ENCODE data around the gene CPA5.

Gene CPA5

DNA sequence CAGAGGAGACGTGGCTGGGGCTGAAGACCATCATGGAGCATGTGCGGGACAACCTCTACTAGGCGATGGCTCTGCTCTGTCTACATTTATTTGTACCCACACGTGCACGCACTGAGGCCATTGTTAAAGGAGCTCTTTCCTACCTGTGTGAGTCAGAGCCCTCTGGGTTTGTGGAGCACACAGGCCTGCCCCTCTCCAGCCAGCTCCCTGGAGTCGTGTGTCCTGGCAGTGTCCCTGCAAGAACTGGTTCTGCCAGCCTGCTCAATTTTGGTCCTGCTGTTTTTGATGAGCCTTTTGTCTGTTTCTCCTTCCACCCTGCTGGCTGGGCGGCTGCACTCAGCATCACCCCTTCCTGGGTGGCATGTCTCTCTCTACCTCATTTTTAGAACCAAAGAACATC lies 22.0 kb upstream of the CPA5 start:
- no peak overlapping the region for H3K4me3 ChIP-seq (ENCODE audit: low read length)
- H3K4me1 ChIP-seq (ENCODE audit: low read length), result no peaks in the 10 kb centered on the region
- TF ChIP-seq, protein P1, sequence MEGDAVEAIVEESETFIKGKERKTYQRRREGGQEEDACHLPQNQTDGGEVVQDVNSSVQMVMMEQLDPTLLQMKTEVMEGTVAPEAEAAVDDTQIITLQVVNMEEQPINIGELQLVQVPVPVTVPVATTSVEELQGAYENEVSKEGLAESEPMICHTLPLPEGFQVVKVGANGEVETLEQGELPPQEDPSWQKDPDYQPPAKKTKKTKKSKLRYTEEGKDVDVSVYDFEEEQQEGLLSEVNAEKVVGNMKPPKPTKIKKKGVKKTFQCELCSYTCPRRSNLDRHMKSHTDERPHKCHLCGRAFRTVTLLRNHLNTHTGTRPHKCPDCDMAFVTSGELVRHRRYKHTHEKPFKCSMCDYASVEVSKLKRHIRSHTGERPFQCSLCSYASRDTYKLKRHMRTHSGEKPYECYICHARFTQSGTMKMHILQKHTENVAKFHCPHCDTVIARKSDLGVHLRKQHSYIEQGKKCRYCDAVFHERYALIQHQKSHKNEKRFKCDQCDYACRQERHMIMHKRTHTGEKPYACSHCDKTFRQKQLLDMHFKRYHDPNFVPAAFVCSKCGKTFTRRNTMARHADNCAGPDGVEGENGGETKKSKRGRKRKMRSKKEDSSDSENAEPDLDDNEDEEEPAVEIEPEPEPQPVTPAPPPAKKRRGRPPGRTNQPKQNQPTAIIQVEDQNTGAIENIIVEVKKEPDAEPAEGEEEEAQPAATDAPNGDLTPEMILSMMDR (IDR thresholded peaks at IDR 0.05; ENCODE audit: low read depth, low read length), result no peak
- TF ChIP-seq EZH2phosphoT487 (IDR thresholded peaks at IDR 0.05; ENCODE audit: low read depth), result no peak
- no peak overlapping the region for H2AFZ ChIP-seq (ENCODE audit: low read depth, low read length)
- no peaks in the 10 kb centered on the region for H3K79me2 ChIP-seq (ENCODE audit: low read length)
- no peaks in the 10 kb centered on the region for H3K27me3 ChIP-seq (ENCODE audit: low read depth, low read length)
- H3K9ac ChIP-seq (ENCODE audit: low read length), result no peak overlapping the region
- no peaks in the 10 kb centered on the region for H3K36me3 ChIP-seq (replicated peaks; ENCODE audit: low read depth, low read length)
- no peaks in the 10 kb centered on the region for H4K20me1 ChIP-seq (ENCODE audit: insufficient read depth, low read length)
- H3K9me3 ChIP-seq (ENCODE audit: insufficient read depth, low read length), result no peaks in the 10 kb centered on the region
- no peak overlapping the region for H3K27ac ChIP-seq (ENCODE audit: low read length)
- no peak overlapping the region for H3K4me2 ChIP-seq (ENCODE audit: low read length)

DNA sequence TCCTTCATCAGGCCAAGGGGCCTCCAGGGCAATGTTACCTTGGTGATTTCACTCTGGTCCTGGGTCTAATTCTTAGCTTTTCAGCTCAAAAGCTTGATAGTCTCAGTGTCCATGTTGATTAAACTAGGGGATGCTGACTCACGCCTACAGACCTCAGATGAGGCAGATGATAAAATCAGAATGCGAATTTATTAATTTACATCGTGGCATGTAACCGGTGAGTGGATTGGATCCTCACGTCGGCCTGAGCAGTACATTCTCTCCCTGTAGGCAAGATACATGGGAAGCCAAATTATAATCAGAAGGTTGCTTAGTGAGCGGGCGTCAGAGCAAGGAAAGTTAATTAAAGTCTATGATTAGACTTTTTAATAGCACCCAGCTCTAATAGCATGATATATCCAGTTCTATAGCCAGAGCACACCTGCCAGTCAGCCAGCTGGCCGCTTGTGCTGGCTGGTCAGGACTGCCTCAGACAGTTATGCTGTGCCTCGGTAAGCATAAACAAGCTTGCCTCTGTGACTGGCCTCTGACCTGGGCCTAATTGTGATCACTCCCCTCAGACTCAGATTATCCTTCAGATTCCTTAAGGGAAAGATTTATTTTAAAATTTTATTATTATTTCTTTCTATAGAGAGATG lies 20.2 kb upstream of the CPA5 start:
- no peak overlapping the region for H2AFZ ChIP-seq (ENCODE audit: low read depth, low read length)
- H3K27ac ChIP-seq (ENCODE audit: low read length), result no peak overlapping the region

DNA sequence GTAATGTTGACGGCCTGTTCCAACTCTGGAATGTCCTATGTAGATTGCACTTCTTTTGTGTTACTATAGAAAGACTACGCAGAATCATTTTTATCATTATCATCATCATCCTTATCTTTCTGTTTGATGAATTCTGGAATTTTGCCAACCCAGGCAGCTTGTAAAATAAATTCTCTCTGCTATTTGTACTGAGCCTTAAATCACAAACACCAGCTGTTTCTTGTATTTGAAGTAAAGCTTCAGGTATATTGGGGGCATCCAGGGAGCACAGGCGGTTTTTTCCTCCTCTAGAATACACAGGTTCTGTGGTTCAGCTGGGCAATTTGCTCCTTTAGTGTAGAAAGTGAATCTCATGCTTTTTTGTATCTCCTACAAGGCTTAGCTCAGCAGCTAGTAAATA lies 14.9 kb upstream of the CPA5 start:
- Histone ChIP-seq H3K4me2 (ENCODE audit: low read length) (no peak overlapping the region), H3K27ac (ENCODE audit: low read length) (no peak overlapping the region), H3K79me2 (ENCODE audit: low read length) (no peaks in the 10 kb centered on the region), H4K20me1 (ENCODE audit: insufficient read depth, low read length) (no peaks in the 10 kb centered on the region), H3K4me1 (ENCODE audit: low read length) (no peaks in the 10 kb centered on the region), H3K4me3 (ENCODE audit: low read length) (no peak overlapping the region), H3K36me3 (replicated peaks; ENCODE audit: low read depth, low read length) (no peaks in the 10 kb centered on the region), H3K9me3 (ENCODE audit: insufficient read depth, low read length) (no peaks in the 10 kb centered on the region), H3K9ac (ENCODE audit: low read length) (no peak overlapping the region), H2AFZ (ENCODE audit: low read depth, low read length) (no peak overlapping the region), H3K27me3 (ENCODE audit: low read depth, low read length) (no peaks in the 10 kb centered on the region)
- TF ChIP-seq EZH2phosphoT487 (IDR thresholded peaks at IDR 0.05; ENCODE audit: low read depth), result no peak
- TF ChIP-seq, protein P1 (IDR thresholded peaks at IDR 0.05; ENCODE audit: low read depth, low read length), result no peak

More for the DNA sequence above, 20.2 kb upstream of the CPA5 start:
- no peak for TF ChIP-seq EZH2phosphoT487 (IDR thresholded peaks at IDR 0.05; ENCODE audit: low read depth)
- TF ChIP-seq, protein P1 (IDR thresholded peaks at IDR 0.05; ENCODE audit: low read depth, low read length), result no peak
- H3K4me3 ChIP-seq (ENCODE audit: low read length), result no peak overlapping the region
- H4K20me1 ChIP-seq (ENCODE audit: insufficient read depth, low read length), result no peaks in the 10 kb centered on the region
- H3K36me3 ChIP-seq (replicated peaks; ENCODE audit: low read depth, low read length), result no peaks in the 10 kb centered on the region
- no peaks in the 10 kb centered on the region for H3K9me3 ChIP-seq (ENCODE audit: insufficient read depth, low read length)
- H3K79me2 ChIP-seq (ENCODE audit: low read length), result no peaks in the 10 kb centered on the region
- H3K27me3 ChIP-seq (ENCODE audit: low read depth, low read length), result no peaks in the 10 kb centered on the region
- H3K4me2 ChIP-seq (ENCODE audit: low read length), result no peak overlapping the region
- no peak overlapping the region for H3K9ac ChIP-seq (ENCODE audit: low read length)
- H3K4me1 ChIP-seq (ENCODE audit: low read length), result no peaks in the 10 kb centered on the region

DNA sequence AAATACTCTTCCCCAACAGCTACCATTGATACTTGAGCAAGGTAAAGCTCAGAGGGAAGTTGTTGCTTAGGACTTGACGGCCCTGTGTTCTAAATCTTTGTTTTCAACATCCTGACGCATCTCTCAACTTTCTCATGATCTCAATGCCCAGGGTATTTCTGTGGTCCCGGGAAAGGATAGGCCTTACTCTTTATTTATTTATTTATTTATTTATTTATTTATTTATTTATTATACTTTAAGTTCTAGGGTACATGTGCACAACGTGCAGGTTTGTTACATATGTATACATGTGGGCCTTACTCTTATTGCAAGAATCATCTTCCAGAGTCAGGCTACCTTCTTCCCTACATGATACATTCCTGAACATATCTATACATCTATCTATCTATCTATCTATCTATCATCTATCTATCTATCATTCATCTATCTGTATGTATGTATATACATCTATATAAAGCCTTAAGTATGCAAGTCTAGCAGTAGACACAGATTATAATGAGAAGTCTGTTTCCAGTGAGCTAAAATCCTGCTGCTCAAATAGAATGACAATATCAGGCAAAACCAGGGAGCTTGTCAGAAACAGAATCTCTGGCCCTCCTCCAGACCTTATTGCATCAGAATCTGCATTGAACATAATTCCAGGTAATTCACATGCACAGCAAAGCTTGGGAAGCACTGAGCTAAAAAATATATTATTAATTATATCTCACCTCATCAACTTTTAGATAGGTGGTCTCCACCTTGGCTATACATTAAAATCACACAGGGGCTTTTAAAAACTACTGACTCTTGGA lies 12.2 kb upstream of the CPA5 start:
- Histone ChIP-seq H3K27me3 (ENCODE audit: low read depth, low read length) (no peaks in the 10 kb centered on the region), H3K4me2 (ENCODE audit: low read length) (no peak overlapping the region), H3K36me3 (replicated peaks; ENCODE audit: low read depth, low read length) (no peaks in the 10 kb centered on the region), H3K27ac (ENCODE audit: low read length) (no peak overlapping the region), H2AFZ (ENCODE audit: low read depth, low read length) (no peak overlapping the region), H3K4me1 (ENCODE audit: low read length) (no peaks in the 10 kb centered on the region), H3K4me3 (ENCODE audit: low read length) (no peak overlapping the region), H3K9me3 (ENCODE audit: insufficient read depth, low read length) (no peaks in the 10 kb centered on the region), H3K9ac (ENCODE audit: low read length) (no peak overlapping the region), H3K79me2 (ENCODE audit: low read length) (no peaks in the 10 kb centered on the region), H4K20me1 (ENCODE audit: insufficient read depth, low read length) (no peaks in the 10 kb centered on the region)
- TF ChIP-seq, protein P1 (IDR thresholded peaks at IDR 0.05; ENCODE audit: low read depth, low read length), result no peak
- TF ChIP-seq EZH2phosphoT487 (IDR thresholded peaks at IDR 0.05; ENCODE audit: low read depth), result no peak
